DOHH2 (cell line): ENCODE data around the gene EIF2S2.

Experiments used
- EZH2phosphoT487 ChIP-seq: fragments of 200-600 bp; sonication (generic); IDR thresholded peaks from 2 replicates; pipeline ENCODE4 v1.6.1; 2017; ENCODE audit warnings: borderline replicate concordance, mild to moderate bottlenecking, antibody characterized with exemption, low read length, moderate library complexity, mixed read lengths
- TF ChIP-seq, protein P1 (sequence below): fragments of 200-600 bp; sonication (generic); IDR thresholded peaks from one replicate; pipeline ENCODE4 v1.5.1; 2014; ENCODE audit warnings: antibody characterized with exemption, mild to moderate bottlenecking, low read depth, low read length; ENCODE audit not compliant: poor library complexity, severe bottlenecking

DNA sequence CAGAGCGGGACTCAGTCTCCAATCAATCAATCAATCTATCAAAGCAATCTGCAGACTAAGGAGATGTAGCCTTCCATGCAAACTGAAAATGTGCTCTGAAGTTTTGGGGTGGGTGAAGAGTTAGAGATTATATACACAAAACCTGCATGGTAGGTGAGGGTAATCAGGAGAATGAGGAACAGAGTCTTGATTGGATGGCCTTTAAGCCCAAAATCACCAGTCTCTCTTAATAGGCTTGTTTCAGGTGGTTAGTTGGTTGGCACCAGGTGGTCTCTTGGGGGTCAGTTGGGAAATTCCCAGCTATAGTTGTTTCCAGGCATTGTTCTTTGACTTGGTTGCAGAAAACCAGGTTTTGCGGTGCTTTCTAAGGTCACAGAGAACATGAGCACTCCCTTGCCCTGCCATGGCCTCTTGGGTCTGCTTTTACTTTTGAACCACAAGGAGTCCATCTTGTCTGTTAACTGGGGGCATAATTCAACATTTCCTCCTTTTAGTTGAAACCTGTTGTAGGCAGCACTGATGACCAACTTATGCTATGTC, 33.3 kb upstream of the EIF2S2 start:
- TF ChIP-seq, protein P1, sequence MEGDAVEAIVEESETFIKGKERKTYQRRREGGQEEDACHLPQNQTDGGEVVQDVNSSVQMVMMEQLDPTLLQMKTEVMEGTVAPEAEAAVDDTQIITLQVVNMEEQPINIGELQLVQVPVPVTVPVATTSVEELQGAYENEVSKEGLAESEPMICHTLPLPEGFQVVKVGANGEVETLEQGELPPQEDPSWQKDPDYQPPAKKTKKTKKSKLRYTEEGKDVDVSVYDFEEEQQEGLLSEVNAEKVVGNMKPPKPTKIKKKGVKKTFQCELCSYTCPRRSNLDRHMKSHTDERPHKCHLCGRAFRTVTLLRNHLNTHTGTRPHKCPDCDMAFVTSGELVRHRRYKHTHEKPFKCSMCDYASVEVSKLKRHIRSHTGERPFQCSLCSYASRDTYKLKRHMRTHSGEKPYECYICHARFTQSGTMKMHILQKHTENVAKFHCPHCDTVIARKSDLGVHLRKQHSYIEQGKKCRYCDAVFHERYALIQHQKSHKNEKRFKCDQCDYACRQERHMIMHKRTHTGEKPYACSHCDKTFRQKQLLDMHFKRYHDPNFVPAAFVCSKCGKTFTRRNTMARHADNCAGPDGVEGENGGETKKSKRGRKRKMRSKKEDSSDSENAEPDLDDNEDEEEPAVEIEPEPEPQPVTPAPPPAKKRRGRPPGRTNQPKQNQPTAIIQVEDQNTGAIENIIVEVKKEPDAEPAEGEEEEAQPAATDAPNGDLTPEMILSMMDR = no peak
- no peak for TF ChIP-seq EZH2phosphoT487
